NCI-H2227 treated with DMSO at 0.1 percent for 48 hours (cell line): ENCODE data around the gene TRIP6.
"Not testable (repeated sequence)": the region's sequence is repeated elsewhere in the genome, so short reads cannot be mapped to it uniquely, and the experiment has no call there.

ENCODE experiments used
- DNase-seq: peaks from one replicate; lab custom pipeline; 2025; lab: John Stamatoyannopoulos, UW

Gene TRIP6

DNA sequence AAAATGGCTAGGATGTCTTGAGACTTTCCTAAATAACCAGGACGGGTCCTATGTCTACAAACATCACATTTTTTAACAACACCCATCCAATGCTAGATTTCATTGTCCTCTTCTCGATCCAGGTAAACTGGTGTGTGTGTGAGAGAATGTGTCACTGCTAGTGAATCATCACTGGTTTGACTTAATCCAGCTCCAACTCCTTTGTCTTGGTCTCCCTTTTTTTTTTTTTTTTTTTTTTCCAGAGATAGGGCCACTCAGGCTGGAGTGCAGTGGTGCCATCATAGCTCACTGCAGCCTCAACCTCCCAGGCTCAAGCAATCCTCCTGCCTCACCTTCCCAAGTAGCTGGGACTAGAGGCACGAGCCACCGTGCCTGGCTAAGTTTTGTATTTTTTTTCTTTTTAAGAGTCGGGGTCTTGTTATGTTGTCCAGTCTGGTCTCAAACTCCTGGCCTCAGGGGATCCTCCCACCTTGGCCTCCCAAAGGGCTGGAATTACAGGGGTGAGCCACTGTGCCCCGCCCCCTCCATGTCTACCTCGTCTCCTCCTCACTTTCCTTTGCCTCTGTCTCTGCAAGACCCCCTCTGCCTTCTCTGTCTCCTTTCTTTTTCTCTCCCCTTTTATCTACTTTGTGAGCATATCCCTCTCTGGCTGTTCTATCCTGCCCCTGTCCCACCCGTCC is 24.5 kb downstream of the TRIP6 start:
- no peak for DNase-seq

DNA sequence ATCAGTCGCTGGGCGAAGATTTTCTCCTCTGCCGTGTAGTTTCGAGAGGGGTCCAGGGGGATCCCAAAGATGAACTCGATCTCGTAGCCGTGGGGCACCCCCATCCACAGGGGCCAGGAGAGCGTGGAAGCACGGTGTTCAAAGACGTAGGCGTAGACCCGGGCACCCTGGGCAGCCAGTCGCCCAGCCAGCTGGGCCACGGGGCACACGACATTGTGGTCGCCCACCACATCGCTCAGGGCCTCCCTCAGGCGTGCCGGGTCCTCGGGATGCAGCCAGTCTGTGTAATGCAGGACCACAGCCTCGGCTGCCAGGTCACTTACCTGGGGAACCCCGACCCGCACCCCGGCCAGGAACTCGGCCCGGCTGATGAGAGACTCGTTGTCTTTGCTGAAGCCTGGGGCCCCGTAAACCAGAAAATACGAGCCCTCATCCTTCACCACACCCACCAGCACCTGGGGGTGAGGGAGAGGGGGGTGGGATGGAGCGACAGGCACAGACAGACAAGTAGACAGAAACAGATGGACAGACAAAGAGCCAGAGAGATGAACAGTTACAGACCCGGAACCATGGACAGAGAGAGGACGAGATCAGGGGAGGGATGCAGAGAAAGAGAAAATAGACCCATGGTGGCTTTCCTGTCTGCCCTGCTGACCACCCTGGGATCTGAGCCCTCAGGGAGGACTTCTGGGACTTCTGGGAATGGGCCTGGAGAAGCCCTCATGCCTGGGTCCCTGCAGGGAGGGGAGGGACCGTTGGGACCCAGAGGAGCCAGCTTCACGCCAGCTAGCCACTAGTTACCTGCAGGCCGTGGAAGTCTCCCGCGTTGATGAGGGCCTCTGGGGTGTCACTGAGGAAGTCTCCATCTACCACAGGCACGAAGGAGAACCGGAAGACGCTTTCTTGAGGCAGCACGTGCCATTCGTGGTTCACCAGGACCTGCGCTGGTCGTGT is 25.5 kb downstream of the TRIP6 start:
- DNase-seq: no peak

DNA sequence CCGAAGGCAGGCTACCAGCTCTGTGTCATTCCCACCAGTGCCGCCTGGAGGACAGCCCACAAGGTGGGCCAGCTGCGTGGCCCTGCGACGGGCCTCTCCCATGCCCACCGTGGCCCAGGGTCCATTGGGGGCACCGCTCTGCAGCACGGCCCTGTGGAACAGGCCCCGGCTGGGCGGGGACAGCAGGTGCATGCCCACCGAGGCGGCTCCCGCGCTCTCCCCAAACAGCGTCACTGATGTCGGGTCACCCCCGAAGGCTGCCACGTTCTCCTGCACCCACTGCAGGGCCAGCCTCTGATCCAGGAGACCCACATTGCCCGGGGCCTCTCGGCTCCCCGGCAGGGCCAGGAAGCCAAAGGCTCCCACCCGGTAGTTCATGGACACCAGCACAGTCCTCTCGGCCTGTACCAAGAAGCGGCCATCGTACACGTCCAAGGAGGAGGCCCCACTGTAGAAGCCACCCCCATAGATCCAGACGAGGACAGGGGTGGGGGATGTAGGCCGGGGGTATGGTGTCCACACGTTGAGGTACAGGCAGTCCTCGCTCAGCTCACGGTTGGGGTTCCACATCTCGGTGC is 26.2 kb downstream of the TRIP6 start:
- no peak for DNase-seq

DNA sequence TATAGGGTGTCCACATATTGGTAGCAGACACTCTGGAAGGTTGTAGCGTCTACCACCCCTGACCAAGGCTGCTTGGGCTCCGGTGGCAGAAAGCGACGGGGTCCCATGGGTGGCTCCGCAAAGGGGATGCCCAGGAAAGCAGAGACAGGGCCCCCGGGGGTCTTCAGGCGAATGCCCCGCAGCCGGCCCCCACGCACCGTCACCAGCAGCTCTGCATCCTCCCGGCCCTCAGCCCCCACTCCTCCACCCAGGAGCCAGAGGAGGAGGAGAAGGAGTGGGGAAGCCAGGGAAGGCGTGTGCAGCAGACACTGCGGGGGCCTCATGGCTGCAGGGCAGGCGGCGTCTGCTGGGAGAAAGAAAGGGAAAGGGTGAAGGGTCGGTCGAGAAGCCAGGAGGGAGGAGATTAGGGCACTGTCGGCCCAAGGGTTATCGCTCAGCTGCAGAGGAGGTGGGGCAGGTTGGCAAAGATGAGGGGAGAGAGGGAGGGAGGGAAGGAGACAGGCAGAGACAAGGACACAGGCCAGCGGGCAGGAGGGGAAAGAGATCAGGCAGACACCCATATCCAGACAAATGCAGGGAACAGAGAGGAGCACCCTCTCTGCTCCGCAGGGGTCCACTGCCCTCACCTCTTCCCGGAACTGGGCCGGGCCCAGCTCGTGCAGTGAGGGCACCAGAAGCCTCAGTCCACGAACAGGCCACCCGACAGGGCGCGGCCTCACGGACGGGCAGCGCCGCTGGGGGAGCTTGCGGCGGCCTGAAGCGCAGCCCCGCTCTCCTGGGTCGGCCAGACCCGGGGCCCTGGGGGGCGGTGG is 26.9 kb downstream of the TRIP6 start:
- no peak for DNase-seq

DNA sequence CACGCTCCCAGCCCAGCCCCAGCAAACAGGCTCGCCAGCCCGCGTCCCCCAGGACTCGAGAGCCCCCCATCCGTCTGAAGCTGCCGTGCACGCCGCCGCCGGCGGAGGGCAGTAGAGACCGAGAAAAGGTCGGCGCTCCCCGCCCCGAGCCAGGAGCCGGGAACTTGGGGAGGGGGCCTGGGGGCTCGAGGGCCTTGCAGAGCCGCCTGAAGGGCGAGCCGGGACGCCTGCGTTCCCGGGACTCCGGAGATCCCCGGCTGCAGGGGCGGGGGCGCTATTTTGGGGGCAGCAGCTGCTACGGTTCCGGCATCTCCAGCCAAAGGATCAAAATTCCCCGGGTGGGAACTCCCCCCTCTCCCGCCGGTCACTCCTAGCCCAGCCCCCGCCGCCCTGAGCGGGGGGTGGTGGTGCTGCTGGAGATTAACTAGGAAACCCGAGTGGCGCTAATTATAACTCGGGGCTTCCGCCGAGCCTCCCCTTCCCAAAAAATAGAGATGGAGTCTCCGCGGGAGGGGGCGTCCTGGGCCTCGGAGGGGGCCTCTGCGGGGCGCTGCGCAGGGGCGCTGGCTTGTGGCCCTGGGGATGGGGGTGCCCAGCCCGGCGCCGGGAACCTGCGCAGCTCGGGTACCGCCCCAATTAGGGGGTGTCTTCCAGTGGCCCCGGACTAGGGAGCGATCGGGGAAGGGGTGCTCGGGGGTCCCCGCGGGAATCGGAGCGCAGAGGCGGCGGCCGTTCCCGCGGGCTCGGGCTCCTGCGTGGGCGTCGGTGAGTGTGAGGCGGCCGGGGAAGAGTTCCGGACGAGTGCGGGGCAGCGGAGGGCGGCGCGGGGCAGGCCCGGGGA is 27.9 kb downstream of the TRIP6 start:
- DNase-seq: peak; percentile 50

DNA sequence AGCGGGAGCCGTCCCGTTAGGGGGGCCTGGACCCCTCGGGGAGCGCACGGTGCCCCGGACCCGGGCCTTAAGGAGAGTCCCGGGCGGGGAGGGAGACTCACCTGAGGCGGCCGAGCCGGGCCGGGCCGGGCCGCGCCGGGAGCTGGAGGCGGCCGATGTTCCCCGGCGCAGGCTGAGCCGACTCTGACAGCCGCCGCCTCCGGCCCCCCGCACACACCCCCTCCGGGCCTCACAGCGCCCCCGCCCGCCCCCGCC is 28.4 kb downstream of the TRIP6 start, which contains the start of gene ACHE:
ACHE (minus strand) TSS at position 188 of the 255 bp plus-strand sequence. CDS start 1,656 bp downstream, outside the sequence.
- DNase-seq: no peak

DNA sequence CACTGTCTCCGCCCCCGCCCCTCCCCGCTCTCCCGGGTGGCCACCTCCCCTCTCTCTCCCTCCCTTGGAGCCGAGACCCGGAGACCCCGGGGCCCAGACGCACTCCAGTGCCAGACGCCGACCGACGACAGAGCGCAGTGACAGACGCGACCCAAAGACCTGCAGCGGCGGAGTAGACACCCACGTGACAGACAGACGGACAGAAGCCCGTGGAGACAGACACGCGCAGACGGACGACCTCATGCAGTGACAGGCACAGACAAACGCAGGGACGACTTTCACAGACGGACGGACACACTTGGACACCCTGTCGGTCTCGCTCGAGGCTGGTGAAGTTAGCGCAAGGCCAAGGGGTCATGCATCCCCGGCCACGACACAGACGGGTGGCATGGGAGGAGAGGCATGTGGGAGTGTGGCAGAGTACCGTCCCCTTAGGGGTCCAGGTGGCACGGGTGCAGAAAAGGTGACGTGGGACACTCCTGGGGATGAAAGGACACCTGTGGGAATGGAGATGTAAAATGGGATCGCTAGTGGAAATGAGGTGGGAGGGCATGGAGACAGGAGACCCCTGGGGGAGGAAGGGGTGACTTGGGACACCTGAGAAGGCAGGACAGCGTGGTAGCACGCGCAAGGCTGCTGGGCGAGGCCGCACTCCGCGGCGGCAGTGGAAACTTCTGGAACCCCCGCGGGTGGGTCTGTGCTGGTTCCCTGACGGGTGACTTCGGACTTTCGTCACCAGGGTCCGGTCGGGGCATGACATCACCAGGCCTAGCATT is 29.0 kb downstream of the TRIP6 start:
- peak; percentile 39 for DNase-seq

DNA sequence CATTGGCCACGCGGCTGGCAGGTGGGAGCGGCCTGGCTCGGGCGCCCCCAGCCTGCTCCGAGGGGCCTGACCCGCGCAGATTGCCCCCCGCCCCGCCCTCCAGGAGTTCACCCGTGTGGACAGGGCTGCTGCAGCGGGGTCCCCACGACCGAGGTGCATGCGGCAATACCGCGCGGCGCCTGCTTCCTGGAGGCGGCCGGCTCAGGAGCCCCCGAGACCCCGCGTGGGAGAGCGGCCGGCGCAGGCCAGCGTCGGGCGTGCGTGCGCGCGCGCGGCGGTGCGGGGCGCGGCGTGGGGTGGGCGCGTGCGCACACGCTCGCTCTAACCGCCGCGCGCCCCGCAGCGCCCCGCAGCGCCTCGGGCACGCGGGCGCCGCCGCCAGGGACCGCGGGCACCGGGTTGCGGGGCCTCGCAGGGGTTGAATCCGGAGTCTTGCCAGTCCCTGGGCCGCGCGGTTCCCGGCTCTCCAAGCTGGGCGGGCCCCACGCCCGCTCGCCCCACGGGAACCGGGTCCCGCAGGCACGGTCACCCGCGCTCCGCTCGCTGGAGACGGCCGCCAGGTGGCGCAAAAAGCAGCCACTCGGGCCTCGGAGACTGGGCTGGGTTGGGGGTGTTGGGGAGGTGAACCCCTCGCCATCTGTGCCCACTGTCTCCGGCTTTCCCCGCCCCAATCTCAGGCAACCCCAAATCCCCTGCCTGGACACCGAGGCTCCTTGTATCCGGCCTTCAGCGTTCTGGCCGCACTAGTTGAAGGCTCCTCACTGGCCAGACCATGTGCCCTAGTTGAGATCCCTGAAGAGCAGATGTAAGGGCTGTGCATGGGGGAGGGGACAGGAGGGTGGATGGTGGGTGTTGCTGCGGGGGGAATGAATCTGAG is 29.8 kb downstream of the TRIP6 start:
- DNase-seq: peak; percentile 15

DNA sequence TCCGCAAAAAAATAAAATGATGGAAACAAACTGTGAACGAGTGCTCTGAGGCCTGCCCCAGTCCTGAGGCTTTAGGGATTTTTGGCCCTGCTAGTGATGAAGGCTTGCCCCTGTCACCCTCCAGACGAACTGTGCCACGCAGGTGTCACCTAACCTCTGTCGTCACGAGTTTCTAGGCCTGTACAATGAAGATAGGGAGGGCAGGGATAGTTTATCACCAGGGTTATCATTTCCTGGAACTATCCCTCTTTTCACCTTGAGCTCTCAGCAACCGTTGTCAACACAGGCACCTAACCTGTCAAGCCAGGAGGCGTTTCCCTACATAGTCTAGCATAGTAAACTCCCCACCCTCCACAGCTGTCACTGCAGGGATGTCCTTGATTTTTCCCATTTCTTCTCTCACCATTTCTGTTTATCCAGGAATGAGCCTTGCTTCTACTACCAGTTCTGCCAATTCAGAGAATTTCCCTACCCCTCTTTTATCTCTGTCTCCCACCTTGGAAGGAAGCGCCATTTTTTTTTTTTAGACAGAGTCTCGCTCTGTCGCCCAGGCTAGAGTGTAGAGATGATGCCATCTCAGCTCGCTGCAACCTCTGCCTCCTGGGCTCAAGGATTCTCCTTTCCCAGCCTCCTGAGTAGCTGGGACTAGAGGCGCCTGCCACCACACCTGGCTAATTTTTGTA is 30.7 kb downstream of the TRIP6 start:
- no peak for DNase-seq

DNA sequence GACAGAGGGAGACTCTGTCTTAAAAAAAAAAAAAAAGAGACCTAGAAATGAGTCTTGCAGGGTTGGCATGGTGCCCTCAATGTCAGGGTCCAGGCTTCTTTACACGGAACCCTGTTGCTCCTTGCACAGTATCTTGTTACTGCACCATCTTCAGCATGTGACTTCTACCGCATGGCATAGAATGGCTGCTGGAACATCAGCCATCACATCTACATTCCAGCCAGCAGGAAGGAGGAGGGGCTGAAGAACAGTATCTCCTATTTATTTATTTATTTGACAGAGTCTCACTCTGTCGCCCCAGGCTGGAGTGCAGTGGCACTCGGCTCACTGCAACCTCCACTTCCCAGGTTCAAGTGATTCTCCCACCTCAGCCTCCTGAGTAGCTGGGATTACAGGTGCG is 32.2 kb downstream of the TRIP6 start:
- DNase-seq: no peak

DNA sequence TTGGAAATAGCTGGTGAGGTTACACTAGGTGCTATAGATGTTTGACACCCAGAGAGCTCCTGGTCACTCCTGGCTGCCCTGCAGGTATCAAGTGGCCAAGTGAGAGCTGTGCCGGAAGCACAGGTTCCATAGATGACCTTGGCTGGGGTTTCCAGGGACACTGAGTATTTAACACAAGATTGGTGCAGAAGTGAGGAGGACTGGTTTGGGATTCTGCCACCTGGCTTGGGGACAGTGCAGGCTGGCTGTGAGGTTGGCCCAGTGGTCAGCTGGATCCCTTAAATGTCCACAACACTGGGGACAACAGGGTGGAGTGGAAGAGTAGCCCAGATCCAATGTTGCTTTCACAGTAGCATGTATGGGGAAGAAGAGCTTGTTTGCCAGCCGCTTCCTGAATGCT is 33.8 kb downstream of the TRIP6 start:
- DNase-seq: no peak

DNA sequence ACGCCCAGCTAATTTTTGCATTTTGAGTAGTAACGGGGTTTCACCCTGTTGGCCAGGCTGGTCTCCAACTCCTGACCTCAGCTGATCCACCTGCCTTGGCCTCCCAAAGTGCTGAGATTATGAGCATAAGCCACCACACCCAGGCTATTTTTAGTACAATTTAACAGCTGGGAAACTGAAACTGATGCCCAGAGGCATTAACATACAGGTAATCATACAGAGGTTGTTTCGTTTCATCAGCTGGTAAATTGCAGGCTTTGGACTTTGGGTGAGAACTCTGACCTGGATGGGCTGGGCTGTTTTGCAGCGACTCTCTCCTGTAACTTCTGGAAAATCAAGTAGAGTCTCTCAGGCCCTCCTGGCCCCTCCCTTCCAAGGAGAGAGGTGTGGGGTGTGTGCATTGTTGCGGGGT is 34.7 kb downstream of the TRIP6 start:
- no peak for DNase-seq

DNA sequence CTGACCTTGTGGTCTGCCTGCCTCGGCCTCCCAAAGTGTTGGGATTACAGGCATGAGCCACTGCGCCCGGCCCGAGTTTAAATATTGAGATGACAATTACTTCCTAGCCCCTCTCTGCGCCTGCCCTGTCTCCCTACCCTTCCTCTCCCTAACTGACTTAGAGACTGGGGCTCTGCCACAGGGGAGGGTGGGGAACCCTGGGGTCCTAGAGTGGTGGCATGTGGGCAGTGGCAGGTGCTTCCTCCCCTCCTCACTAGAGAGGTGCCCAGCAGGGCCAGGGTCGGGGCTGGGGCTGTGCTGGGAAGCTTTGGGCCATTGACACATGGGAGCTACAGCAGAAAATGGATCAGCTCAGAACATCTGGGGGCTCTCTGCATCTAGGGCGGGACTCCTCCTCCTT is 35.5 kb downstream of the TRIP6 start:
- no peak for DNase-seq

DNA sequence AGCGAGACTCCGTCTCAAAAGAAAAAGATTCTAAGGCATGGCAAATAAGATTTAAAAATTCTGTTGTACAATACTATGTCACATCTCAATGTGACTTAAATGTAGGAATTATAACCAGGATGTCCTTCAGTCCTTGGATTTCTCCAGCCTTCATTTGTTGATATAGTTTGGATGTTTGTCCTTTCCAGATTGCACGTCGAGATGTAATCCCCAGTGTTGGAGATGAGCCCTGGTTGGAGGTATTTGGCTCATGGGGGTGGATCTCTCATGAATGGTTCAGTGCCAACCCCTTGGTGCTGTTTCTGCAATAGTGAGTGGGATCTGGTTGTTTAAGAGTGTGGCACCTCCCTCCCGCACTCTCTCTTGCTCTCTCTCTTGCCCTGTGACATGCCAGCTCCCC is 41.3 kb downstream of the TRIP6 start:
- no peak for DNase-seq

DNA sequence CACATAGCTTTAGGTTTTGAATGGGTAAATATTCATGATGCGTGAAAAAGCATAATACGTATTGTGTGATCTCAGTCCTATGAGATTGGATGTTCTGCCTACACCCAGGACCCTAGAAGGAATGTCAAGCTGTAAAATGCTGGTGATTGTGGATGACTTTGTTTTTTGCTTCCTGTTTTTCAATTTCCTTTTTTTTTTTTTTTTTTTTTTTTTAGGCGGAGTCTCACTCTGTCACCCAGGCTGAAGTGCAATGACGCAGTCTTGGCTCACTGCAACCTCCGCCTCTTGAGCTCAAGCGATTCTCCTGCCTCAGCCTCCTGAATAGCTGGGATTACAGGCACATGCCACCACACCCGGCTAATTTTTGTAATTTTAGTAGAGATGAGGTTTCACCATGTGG is 43.3 kb downstream of the TRIP6 start:
- DNase-seq: not testable (repeated sequence)

DNA sequence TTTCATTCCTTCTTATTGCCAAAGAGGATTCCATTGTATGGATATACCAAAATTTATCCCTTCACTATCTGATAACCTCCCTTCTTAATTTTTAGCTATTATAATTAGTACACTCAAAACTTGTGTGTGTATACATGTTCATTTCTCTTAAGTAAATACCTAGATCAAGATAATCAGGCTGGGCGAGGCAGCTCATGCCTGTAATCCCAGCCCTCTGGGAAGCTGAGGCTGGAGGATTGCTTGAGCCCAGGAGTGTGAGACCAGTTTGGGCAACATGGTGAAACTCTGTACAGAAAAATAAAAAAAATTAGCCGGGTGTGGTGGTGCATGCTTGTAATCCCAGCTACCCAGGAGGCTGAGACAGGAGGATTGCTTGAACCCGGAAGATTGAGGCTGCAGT is 44.3 kb downstream of the TRIP6 start:
- no peak for DNase-seq

DNA sequence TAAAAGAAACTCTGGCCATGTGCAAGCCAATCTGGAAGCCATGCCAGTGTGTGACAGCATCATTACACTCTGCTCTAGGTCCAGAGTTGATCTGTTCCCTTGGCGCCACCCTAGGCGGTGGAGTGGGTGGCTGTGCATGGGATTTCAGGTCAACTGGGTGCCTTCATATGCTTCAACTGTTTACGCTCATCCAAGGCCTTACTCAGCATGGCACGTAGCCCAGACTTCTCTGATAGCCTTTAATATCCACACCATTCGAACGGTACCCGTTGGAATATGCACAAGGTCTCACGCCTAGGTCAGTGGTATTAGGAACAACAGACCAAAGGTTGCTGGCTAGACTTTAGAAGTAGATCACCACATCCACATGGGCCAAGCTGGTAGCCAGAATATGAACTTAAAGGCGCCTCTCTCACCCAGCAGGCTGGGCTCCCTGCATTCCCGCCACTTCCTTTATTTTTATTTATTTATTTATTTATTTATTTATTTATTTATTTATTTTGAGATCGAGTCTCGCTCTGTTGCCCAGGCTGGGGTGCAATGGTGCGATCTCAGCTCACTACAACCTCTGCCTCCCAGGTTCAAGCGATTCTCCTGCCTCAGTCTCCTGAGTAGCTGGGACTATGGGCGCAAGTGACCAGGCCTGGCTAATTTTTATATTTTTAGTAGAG is 47.2 kb downstream of the TRIP6 start:
- DNase-seq: no peak

DNA sequence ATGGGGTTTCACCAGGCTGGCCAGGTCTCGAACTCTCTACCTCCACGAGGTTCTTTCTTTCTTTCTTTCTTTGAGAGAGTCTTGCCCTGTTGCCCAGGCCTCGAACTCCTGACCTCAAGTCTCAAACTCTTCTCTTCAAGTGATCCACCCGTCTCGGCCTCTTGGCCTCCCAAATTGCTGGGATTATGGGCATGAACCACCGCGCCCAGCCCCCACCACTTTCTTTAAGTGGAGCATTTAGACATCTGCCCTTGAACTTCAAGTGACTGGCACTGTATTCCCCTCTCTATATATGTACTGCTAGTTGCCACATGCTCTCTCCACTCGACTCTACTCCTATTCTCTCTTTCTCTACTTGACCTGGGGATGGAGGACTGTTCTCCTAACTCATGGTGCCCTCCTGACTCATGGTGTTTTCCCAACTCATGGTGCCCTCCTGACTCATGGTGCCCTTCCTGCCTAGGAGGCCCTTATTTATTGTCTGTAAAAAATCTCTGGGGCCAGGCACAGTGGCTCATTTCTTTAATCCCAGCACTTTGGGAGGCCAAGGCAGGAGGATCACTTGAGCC is 47.8 kb downstream of the TRIP6 start:
- no peak for DNase-seq
